Keratinocyte (primary cell): ENCODE data around the gene ASCL1. TPM values are rescaled to one million over a fixed set of nuclear protein-coding genes. Genes with fewer than 3 reads are reported as not detected.

ENCODE experiments used
- DNase-seq: peaks from one replicate; pipeline ENCODE4 v3.0.0-alpha.2; 2011; ENCODE audit warnings: low read depth, missing footprints, low spot score
- FAIRE-seq: peaks from 2 replicates; lab custom pipeline; 2011; peaks lifted over from hg19 to GRCh38; lab: Jason Lieb, UNC
- H2AFZ ChIP-seq: 2 replicates; pipeline ENCODE4 v1.6.0; 2012; ENCODE audit warnings: low read length, control low read depth, inconsistent platforms; ENCODE audit not compliant: control insufficient read depth
- H3K27ac ChIP-seq: 2 replicates; pipeline ENCODE4 v1.5.1; 2011; ENCODE audit warnings: low read length; ENCODE audit not compliant: control insufficient read depth, insufficient read depth
- H3K27me3 ChIP-seq: 3 replicates; pipeline ENCODE4 v1.6.0; 2011; ENCODE audit warnings: low read length; ENCODE audit not compliant: control insufficient read depth, insufficient read depth; ENCODE audit errors: extremely low read depth
- H3K36me3 ChIP-seq, 2 experiments: 2 replicates in 1 of 2; 3 replicates in 1 of 2; pipeline ENCODE4 v1.5.1; 2011; ENCODE audit warnings: low read length in 2 of 2, mild to moderate bottlenecking in 1 of 2; ENCODE audit not compliant: control insufficient read depth in 2 of 2, insufficient read depth in 2 of 2; ENCODE audit errors: extremely low read depth in 1 of 2
- H3K4me1 ChIP-seq: 3 replicates; pipeline ENCODE4 v1.5.1; 2011; ENCODE audit warnings: low read length; ENCODE audit not compliant: control insufficient read depth, insufficient read depth; ENCODE audit errors: extremely low read depth
- H3K4me2 ChIP-seq: 3 replicates; pipeline ENCODE4 v1.6.0; 2011; ENCODE audit warnings: low read depth, low read length; ENCODE audit not compliant: control insufficient read depth, insufficient read depth; ENCODE audit errors: extremely low read depth
- H3K4me3 ChIP-seq, 3 experiments: fragments of 200-600 bp in 1 of 3; sonication (generic) in 1 of 3; 2 replicates in 2 of 3; 3 replicates in 1 of 3; pipeline ENCODE4 v1.5.1; 2011 to 2016; ENCODE audit warnings: low read length in 3 of 3, mild to moderate bottlenecking in 3 of 3, control low read depth in 2 of 3, inconsistent platforms in 1 of 3, low read depth in 1 of 3, mixed read lengths in 1 of 3, mixed run types in 1 of 3, moderate library complexity in 1 of 3; ENCODE audit not compliant: control insufficient read depth in 2 of 3, insufficient read depth in 2 of 3; ENCODE audit errors: extremely low read depth in 1 of 3
- H3K79me2 ChIP-seq: 2 replicates; pipeline ENCODE4 v1.6.0; 2012; ENCODE audit warnings: low read length; ENCODE audit not compliant: control insufficient read depth, insufficient read depth
- H3K9ac ChIP-seq: 3 replicates; pipeline ENCODE4 v1.6.0; 2011; ENCODE audit warnings: low read length; ENCODE audit not compliant: control insufficient read depth, insufficient read depth; ENCODE audit errors: extremely low read depth
- H3K9me1 ChIP-seq: 3 replicates; pipeline ENCODE4 v1.6.0; 2011; ENCODE audit warnings: low read length; ENCODE audit not compliant: control insufficient read depth, insufficient read depth; ENCODE audit errors: extremely low read depth
- H3K9me3 ChIP-seq: 2 replicates; pipeline ENCODE4 v1.5.1; 2012; ENCODE audit warnings: low read depth, low read length; ENCODE audit not compliant: control insufficient read depth
- H4K20me1 ChIP-seq: 3 replicates; pipeline ENCODE4 v1.6.0; 2011; ENCODE audit warnings: low read length; ENCODE audit not compliant: control insufficient read depth, insufficient read depth; ENCODE audit errors: extremely low read depth
- EZH2 ChIP-seq: IDR thresholded peaks from one replicate; pipeline ENCODE4 v1.6.1; 2012; ENCODE audit warnings: inconsistent platforms, mild to moderate bottlenecking, low read length, moderate library complexity
- dilution Hi-C: fragments of 300-500 bp; cut with MboI; formaldehyde crosslinking; loops from one replicate; pipeline ENCODE4 v1.7.0; 2020; ENCODE audit warnings: low sequenced_read_pairs; ENCODE audit not compliant: extremely low pct_ligation_motif_present
- polyA plus RNA-seq, 5 experiments: library from polyadenylated mRNA; depleted of rRNA in 3 of 5; stranded (reverse) in 3 of 5; stranded (forward) in 1 of 5; unstranded in 1 of 5; fragments of >200 nt; gene quantifications; 1 replicate in 1 of 5; 2 replicates in 3 of 5; 3 replicates in 1 of 5; pipeline versions ENCODE4 v1.2.1 to v1.2.3, GENCODE V29; 2011 to 2012; ENCODE audit warnings: missing spikeins in 2 of 5, low read depth in 1 of 5, low replicate concordance in 1 of 5
- TF ChIP-seq, protein P1 (sequence below), 3 experiments: IDR thresholded peaks in 1 of 3; conservative IDR thresholded peaks in 1 of 3; optimal IDR thresholded peaks in 1 of 3; 2 replicates in 2 of 3; 3 replicates in 1 of 3; pipeline versions ENCODE3 to v1.5.1; 2011; ENCODE audit warnings: low read length in 3 of 3, mild to moderate bottlenecking in 3 of 3, moderate library complexity in 2 of 3, control low read depth in 1 of 3, inconsistent platforms in 1 of 3; ENCODE audit not compliant: insufficient read depth in 2 of 3; ENCODE audit errors: extremely low read depth in 1 of 3

Gene ASCL1
- polyA plus RNA-seq, 1 donor (not counting 4 experiments of a cell fraction or from before 2014, with no cell fraction given): not detected

DNA sequence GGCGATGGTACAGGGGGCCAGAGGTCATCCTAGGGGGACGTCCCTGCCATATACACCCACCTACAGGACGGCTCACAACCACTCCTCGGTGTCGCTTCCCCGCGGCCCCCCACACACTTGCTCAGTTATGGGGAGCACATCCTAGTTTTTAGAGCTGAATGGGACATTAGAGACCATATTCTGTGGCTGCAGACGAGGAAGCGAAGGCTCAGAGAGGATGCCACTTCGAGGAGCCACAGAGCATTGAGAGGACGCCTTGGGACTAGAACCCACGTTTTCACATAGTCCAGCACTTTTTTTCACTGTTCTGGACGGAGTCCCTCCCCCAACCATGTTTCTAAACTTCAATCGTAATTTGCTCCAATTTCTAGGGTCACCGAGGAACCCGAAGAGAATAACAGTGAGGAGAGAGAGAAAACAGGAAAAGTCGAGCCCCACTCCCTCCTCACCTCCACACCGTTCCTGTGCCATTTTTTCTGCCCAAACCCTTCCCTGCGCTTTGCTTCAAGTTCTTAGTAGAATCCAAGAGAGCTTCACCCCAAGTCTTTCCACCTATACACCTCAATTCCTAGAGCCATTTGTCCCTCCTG lies 641 bp upstream of the ASCL1 start:
- H3K9me1 ChIP-seq: no peaks in the 10 kb centered on the region
- dilution Hi-C loops: no loop called here
- H3K4me3 ChIP-seq: no peak overlapping the region
- no peaks in the 10 kb centered on the region for H3K36me3 ChIP-seq
- no peak for FAIRE-seq
- H3K79me2 ChIP-seq: no peaks in the 10 kb centered on the region
- TF ChIP-seq, protein P1, sequence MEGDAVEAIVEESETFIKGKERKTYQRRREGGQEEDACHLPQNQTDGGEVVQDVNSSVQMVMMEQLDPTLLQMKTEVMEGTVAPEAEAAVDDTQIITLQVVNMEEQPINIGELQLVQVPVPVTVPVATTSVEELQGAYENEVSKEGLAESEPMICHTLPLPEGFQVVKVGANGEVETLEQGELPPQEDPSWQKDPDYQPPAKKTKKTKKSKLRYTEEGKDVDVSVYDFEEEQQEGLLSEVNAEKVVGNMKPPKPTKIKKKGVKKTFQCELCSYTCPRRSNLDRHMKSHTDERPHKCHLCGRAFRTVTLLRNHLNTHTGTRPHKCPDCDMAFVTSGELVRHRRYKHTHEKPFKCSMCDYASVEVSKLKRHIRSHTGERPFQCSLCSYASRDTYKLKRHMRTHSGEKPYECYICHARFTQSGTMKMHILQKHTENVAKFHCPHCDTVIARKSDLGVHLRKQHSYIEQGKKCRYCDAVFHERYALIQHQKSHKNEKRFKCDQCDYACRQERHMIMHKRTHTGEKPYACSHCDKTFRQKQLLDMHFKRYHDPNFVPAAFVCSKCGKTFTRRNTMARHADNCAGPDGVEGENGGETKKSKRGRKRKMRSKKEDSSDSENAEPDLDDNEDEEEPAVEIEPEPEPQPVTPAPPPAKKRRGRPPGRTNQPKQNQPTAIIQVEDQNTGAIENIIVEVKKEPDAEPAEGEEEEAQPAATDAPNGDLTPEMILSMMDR (optimal IDR thresholded peaks at IDR 0.05 in 1 of 3, IDR thresholded peaks at IDR 0.05 in 1 of 3, conservative IDR thresholded peaks at IDR 0.05 in 1 of 3; ENCODE audit: extremely low read depth in 1 of 3, insufficient read depth in 2 of 3, low read length in 3 of 3): no peak
- no peak for TF ChIP-seq EZH2
- no peak overlapping the region for H3K4me2 ChIP-seq
- H2AFZ ChIP-seq: no peak overlapping the region
- peaks cover 3% of the 10 kb centered on the region for H3K4me1 ChIP-seq
- H3K9me3 ChIP-seq: no peaks in the 10 kb centered on the region
- H4K20me1 ChIP-seq: no peaks in the 10 kb centered on the region
- no peak overlapping the region for H3K9ac ChIP-seq
- no peak for DNase-seq
- H3K27ac ChIP-seq: no peak overlapping the region
- H3K27me3 ChIP-seq: peaks cover 86% of the 10 kb centered on the region

DNA sequence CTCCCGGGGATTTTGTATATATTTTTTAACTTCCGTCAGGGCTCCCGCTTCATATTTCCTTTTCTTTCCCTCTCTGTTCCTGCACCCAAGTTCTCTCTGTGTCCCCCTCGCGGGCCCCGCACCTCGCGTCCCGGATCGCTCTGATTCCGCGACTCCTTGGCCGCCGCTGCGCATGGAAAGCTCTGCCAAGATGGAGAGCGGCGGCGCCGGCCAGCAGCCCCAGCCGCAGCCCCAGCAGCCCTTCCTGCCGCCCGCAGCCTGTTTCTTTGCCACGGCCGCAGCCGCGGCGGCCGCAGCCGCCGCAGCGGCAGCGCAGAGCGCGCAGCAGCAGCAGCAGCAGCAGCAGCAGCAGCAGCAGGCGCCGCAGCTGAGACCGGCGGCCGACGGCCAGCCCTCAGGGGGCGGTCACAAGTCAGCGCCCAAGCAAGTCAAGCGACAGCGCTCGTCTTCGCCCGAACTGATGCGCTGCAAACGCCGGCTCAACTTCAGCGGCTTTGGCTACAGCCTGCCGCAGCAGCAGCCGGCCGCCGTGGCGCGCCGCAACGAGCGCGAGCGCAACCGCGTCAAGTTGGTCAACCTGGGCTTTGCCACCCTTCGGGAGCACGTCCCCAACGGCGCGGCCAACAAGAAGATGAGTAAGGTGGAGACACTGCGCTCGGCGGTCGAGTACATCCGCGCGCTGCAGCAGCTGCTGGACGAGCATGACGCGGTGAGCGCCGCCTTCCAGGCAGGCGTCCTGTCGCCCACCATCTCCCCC lies 777 bp downstream of the ASCL1 start:
- no peak for DNase-seq
- no peak overlapping the region for H2AFZ ChIP-seq

More for the DNA sequence above, 777 bp downstream of the ASCL1 start:
- peak overlapping the region; percentile 18 to 61 (median 43) for H3K4me3 ChIP-seq
- no peaks in the 10 kb centered on the region for H4K20me1 ChIP-seq
- peak overlapping the region; percentile 56 for H3K4me2 ChIP-seq
- no peaks in the 10 kb centered on the region for H3K36me3 ChIP-seq
- H3K9me3 ChIP-seq: no peaks in the 10 kb centered on the region
- no peak for FAIRE-seq
- H3K79me2 ChIP-seq: no peaks in the 10 kb centered on the region
- no peaks in the 10 kb centered on the region for H3K9me1 ChIP-seq
- H3K9ac ChIP-seq: no peak overlapping the region
- peaks cover 3% of the 10 kb centered on the region for H3K4me1 ChIP-seq
- H3K27ac ChIP-seq: no peak overlapping the region
- dilution Hi-C loops: no loop called here
- H3K27me3 ChIP-seq: peaks cover 91% of the 10 kb centered on the region
- TF ChIP-seq EZH2: peak; percentile 83
- TF ChIP-seq, protein P1 (optimal IDR thresholded peaks at IDR 0.05 in 1 of 3, IDR thresholded peaks at IDR 0.05 in 1 of 3, conservative IDR thresholded peaks at IDR 0.05 in 1 of 3; ENCODE audit: extremely low read depth in 1 of 3, insufficient read depth in 2 of 3, low read length in 3 of 3): no peak
